ENCODE measurements around the gene ODAD3.
"Not testable (repeated sequence)": the region's sequence is repeated elsewhere in the genome, so short reads cannot be mapped to it uniquely, and the experiment has no call there.

ODAD3 gene

DNA sequence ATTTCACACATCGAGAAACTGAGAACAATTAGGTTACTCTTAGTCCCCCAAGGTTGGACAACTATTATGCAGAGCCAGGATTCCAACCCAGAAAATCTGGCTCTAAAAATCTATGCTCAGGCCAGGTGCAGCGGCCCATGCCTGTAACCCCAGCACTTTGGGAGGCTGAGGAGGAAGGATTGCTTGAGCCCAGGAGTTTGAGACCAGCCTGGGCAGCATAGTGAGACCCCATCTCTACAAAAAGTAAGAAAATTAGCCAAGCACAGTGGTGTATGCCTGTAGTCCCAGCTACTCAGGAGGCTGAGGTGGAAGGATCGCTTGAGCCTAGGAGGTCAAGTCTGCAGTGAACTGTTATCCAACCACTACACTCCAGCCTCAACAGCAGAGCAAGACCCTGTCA lies 1.4 kb downstream of the ODAD3 start:
- H3K4me1 Mint-ChIP-seq (ENCODE audit: low read depth), result peaks cover 23% of the 10 kb centered on the region
- H3K9me3 Mint-ChIP-seq, H3K27ac Mint-ChIP-seq, H3K4me3 Mint-ChIP-seq, DNase-seq, H3K27me3 Mint-ChIP-seq: not testable (repeated sequence)
- peaks cover 32% of the 10 kb centered on the region for H3K36me3 Mint-ChIP-seq (ENCODE audit: low read depth)

DNA sequence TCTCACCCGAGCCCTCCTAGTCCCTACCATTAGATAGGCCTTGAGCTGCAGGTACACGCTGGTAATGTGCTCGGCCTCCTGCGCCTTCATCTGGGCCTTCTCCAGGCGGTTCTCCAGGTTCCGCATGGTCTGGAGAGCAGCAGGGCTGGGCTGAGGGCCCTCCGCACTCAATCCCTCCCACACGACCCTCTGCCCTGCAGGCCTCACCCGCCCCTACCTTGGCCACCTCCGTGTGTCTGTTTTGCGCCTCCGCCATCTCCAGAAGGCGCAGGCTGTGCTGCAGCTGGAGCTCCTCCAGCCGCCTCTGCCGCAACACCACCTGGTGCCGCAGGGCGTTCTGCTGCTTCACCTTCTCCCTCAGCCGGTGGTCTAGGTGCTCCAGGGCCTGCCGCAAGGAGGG lies 8.3 kb downstream of the ODAD3 start:
- Mint-ChIP-seq H3K9me3 (no peaks in the 10 kb centered on the region), H3K4me3 (no peak overlapping the region), H3K36me3 (ENCODE audit: low read depth) (no peaks in the 10 kb centered on the region), H3K4me1 (ENCODE audit: low read depth) (peaks cover 24% of the 10 kb centered on the region), H3K27me3 (peaks cover 27% of the 10 kb centered on the region), H3K27ac (no peak overlapping the region)
- no peak for DNase-seq

DNA sequence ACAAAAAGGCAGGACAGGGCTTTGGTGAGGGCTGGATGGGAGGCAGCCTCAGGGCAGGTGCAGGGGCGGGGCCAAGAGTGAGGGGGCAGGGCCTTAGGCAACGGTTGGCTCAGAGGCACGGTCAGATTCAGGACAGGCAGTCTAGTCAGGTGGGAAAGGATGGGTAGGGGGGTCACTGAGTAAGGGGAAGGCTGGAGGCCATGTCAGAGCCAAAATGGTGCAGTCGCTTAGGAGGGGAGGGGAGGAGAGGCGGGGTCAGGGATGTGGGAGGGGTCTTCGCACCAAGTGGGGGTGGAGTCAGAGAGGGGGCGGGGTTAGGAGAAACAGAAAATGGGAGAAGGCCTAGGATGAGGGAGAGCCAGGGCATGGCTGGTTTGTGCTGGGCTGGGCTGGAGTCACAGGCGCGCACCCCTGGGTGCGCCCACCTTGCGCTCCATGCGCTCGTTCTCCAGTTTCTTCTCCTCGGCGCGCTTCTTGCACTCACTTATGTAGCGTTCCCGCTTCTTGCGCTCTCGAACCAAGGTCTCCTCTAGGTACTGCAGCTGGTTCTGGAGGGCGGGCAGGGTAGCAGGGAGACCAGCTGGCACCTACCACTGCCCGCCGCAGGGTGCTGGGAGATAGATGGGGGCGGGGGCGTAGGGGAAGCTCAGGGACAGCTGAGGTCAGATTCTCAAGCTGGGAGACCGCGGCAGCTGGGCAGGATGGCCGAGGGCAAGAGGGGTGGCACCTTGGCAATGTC lies 9.0 kb downstream of the ODAD3 start:
- Mint-ChIP-seq H3K36me3 (ENCODE audit: low read depth) (no peaks in the 10 kb centered on the region), H3K27ac (no peak overlapping the region), H3K4me3 (no peak overlapping the region), H3K27me3 (peaks cover 35% of the 10 kb centered on the region), H3K4me1 (ENCODE audit: low read depth) (peaks cover 32% of the 10 kb centered on the region), H3K9me3 (no peaks in the 10 kb centered on the region)
- DNase-seq, result no peak

DNA sequence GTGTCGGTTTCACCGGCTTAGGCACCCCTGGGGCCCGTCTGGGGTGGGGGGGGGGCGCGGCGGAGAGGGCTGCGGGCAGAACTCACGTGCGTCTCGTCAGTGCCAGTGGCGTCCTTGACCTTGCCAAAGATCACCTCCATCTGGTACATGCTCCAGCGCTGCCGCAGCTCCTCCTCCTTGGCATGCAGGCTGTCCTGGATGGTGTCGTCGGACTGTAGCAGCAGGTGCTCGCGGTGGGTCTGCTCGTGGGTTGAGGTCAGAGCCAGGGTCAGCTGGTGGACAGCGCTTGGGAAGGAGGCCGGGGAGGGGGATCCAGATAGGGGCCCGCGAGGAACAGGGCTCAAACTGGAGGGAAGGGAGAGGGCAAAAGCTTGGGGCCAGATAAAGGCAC lies 11.1 kb downstream of the ODAD3 start:
- Mint-ChIP-seq H3K9me3 (no peaks in the 10 kb centered on the region), H3K4me3 (no peak overlapping the region), H3K27me3 (peaks cover 53% of the 10 kb centered on the region), H3K4me1 (ENCODE audit: low read depth) (peaks cover 41% of the 10 kb centered on the region), H3K27ac (no peak overlapping the region), H3K36me3 (ENCODE audit: low read depth) (no peaks in the 10 kb centered on the region)
- no peak for DNase-seq

DNA sequence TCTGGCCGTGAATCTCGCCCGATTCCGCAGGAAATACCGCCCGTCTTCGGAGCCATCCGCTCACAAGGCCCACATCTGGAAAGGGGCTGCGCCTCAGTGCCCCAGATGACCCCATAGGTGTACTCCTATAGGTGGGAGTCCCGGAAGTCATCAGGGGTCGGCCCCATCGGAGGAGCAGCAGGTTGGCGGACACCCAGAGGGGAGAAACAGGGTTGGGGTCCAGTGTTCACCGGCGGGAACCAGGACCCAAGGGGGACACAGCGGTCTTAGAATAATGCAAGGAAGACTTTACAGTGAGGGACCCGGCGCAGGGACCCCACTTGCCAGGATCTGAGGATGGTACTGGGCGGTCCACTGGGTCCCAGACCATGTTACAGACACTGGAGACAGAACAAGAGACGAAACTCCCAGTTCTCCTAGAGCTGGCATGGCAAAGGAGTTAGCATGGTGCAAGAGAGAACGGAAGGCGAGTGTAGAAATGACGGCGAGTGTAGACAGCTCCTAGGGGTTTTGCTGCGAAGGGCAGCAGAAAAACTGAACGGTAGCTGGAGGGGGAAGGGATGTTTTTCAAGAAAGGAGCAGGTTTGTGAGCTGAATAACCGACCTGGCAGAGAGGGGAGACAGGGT lies 11.6 kb downstream of the ODAD3 start:
- Mint-ChIP-seq H3K4me3 (no peak overlapping the region), H3K36me3 (ENCODE audit: low read depth) (no peaks in the 10 kb centered on the region), H3K27me3 (peaks cover 57% of the 10 kb centered on the region), H3K4me1 (ENCODE audit: low read depth) (peaks cover 44% of the 10 kb centered on the region), H3K27ac (no peak overlapping the region), H3K9me3 (no peaks in the 10 kb centered on the region)
- no peak for DNase-seq

DNA sequence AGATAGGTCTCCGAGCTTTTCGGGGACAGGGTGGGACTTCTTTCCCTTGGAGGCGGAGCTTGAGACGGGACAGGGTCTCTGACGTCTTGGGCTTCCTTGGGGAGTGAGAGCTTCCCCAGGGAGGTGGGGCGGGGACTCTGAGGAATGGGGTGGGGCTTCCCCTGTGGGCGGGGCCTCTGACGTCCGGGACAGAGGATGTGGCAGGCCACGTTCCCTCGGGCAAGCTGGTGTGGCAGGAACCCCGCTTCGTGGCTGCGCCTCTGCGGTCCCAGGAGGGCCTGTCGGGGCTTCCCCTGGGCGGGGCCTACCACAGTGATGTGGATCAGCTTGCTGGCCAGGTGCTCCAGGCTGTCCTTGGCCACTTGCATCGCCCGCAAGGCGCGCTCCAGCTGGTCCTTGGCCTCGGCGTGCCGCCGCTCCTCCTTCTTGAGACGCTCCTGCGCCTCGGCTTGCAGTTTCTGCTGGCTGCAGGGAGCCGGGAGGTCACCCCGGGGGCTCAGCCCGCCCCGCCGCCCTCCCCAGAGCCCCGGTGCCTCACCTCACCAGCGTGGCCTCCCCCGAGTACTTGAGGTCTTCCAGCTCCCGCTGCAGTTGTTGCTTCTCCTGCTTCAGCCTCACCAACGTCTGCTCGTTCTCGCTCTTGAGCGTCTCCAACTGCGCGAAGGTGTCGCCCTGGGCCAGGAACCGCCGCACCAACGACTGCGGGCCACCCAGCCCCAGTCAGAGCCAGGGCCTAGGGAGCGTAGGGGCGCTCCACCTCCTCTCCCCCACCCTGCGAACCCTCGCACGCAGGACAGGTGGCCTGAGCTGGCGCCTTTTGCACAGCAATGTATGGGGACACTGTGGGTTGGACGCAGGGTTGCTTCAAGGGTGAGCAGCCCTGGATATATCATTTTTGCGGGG lies 12.5 kb downstream of the ODAD3 start:
- DNase-seq, result peak; percentile 78

DNA sequence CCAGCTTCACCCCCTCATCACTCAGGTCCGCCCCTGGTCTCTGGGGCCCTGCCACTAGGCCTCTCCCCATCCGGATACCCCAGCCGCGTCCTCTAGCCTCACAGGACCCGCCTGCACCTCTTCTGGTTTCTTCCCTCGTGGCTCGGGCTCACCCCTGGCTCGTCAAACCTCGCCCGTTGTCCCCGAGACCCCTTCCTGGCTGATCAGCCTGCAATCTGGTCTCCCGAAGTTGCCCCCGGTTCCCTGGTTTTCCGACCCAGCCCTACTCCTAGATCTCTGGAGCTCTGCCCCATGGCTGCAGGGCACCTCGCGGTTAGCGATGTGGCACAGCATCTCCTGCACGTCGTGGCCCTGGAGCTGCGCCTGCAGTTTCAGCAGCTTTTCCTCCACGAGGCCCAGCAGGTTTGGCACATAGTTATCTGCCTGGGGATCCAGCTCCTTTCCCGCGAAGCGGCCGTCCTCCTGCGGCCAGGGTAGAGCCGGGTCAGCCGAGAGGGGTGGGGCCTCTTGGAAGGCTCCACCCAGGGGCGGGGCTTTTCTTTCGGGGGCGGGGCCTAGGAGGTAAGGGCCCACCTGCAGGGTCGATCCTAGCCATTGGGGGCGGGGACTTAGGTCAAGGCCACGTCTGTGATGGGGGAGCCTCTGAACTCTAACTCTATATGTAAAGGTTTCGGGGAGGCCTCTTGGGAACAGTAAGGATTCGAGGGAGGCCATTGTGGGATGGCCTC lies 13.4 kb downstream of the ODAD3 start:
- Mint-ChIP-seq H3K4me3 (peak overlapping the region; percentile 54), H3K27ac (no peak overlapping the region), H3K9me3 (no peaks in the 10 kb centered on the region), H3K27me3 (peaks cover 70% of the 10 kb centered on the region), H3K36me3 (ENCODE audit: low read depth) (no peaks in the 10 kb centered on the region), H3K4me1 (ENCODE audit: low read depth) (peaks cover 44% of the 10 kb centered on the region)
- peak; percentile 68 for DNase-seq

More for the DNA sequence above, 12.5 kb downstream of the ODAD3 start:
- peak overlapping the region; percentile 54 for H3K4me3 Mint-ChIP-seq
- no peaks in the 10 kb centered on the region for H3K36me3 Mint-ChIP-seq (ENCODE audit: low read depth)
- peaks cover 64% of the 10 kb centered on the region for H3K27me3 Mint-ChIP-seq
- H3K4me1 Mint-ChIP-seq (ENCODE audit: low read depth), result peaks cover 44% of the 10 kb centered on the region
- H3K9me3 Mint-ChIP-seq, result no peaks in the 10 kb centered on the region
- H3K27ac Mint-ChIP-seq, result no peak overlapping the region

DNA sequence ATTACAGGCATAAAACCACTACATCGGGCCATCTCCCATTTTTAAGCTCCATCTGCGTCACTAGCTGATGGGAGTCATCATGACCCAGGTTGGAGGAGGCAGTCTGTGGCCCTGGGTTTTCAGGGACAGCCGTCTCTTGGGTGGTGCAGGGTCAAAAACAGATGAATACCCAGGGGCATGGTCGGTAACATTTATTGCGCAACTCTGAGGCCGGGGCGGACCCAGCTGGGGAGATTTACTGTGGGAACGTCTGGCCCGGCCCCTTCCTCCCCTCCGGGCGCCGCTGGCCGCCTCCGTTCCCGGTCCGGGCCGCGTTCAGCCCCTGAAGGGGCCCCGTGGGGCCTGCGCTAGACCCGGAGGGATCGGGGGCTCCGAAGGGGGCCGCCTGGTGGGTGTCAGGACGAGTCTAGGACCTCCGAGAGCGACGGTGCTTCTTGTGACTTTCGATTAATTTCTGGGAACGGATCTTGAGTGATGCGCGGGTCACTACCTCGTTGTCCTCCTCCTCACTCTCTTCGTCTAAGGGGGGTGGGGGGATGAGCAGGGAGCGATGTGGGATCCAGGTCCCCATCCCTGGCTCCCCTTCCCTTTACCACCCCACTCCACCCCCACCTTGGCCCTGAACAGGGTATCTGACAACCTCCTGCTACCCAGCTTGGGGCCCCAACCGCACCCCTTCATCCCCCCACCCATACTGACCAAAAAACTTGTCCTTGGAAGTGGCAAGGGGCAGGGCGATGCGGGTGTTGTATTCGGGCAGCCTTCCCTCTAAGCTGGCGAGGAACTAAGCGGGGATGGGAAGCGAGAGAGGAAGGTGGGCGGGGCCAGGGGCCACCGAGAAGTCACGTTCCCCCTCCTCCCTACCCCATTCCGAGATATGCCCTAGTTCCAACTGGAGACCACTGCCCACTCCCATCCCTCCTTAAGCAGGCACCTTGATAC lies 14.2 kb downstream of the ODAD3 start:
- H3K9me3 Mint-ChIP-seq, result no peaks in the 10 kb centered on the region
- no peak overlapping the region for H3K27ac Mint-ChIP-seq
- peak; percentile 38 for DNase-seq
- peaks cover 74% of the 10 kb centered on the region for H3K27me3 Mint-ChIP-seq
- peak overlapping the region; percentile 30 for H3K4me3 Mint-ChIP-seq
- H3K4me1 Mint-ChIP-seq (ENCODE audit: low read depth), result peaks cover 44% of the 10 kb centered on the region
- no peaks in the 10 kb centered on the region for H3K36me3 Mint-ChIP-seq (ENCODE audit: low read depth)

DNA sequence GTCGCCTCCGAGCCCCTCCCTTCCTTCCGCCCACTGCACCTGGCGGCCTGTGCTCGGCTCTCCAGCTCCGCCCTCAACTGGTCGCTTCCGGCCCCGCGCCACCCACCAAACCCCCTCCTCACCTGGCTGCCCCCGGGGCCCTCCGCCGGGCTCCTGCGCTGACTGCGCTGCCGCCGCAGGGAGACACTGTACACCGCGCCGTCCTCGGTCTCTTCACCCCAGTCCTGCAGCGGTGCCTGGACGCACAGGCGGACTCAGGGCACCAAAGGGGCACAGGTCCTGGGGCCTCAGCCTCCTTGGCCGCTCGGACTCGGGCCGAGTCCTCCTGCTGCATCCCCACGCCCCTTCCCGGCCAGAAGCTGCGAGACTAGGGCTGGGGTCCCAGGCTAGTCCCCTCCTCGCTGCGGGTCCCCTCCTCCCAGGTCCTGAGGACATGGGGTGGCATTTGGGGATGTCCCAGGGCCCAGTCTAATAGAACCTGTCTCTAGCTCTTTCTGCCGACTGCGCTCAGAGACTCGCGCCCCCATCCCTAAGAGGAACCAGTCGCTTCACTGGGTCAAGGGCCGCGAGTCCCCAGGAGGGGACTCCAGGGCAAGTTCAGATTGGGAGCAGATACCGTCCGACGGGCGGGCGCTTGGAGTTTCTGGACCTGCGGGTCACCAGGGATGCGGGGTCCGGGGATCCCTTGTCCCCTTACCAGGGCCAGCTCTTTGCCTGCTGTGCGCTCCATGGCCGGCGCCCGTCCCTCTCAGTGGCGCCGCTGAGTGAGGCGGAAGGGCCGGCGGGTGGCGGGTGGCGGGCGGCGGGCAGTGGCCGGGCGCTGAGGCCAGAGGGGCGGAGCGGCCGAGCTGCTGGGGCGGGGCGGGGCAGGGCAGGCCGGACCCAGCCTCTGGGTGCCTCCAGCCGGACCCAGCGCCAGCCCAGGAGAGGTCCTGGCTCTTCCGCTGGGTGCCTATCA lies 16.1 kb downstream of the ODAD3 start, which contains the start of gene RGL3:
RGL3 (minus strand) TSS at position 766 of the 958 bp plus-strand sequence; CDS start at position 730, 36 bp downstream.
- Mint-ChIP-seq H3K27ac (no peak within 1 kb of the TSS), H3K9me3 (no peaks in the 10 kb centered on the region), H3K36me3 (ENCODE audit: low read depth) (no peaks in the 10 kb centered on the region), H3K27me3 (peaks cover 69% of the 10 kb centered on the region), H3K4me1 (ENCODE audit: low read depth) (peaks cover 41% of the 10 kb centered on the region), H3K4me3 (no peak within 1 kb of the TSS)
- DNase-seq, result no peak

DNA sequence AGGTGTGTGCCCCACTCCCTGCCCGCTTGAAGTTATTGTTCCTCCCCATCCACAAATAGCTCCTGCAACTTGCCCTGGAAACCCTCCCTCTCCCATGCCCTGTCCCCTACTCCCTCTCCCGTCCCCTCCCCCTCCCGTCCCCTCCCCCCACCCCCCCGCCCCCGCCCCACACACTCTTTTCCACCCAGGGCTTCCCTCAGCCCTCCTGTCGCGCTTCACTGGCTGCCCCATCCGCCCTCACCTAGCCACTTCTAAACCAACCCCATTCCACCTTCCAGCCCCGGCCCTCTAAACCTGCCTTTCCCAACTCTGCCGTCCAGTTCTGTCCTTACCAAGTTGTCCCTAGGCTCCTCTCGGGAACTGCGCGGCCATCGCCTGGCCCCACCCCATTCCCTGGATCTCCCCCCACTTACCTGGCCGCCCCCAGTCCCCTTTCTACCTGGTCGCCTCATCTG lies 16.8 kb downstream of the ODAD3 start:
- H3K4me1 Mint-ChIP-seq (ENCODE audit: low read depth), result peaks cover 34% of the 10 kb centered on the region
- no peak overlapping the region for H3K4me3 Mint-ChIP-seq
- no peak overlapping the region for H3K27ac Mint-ChIP-seq

DNA sequence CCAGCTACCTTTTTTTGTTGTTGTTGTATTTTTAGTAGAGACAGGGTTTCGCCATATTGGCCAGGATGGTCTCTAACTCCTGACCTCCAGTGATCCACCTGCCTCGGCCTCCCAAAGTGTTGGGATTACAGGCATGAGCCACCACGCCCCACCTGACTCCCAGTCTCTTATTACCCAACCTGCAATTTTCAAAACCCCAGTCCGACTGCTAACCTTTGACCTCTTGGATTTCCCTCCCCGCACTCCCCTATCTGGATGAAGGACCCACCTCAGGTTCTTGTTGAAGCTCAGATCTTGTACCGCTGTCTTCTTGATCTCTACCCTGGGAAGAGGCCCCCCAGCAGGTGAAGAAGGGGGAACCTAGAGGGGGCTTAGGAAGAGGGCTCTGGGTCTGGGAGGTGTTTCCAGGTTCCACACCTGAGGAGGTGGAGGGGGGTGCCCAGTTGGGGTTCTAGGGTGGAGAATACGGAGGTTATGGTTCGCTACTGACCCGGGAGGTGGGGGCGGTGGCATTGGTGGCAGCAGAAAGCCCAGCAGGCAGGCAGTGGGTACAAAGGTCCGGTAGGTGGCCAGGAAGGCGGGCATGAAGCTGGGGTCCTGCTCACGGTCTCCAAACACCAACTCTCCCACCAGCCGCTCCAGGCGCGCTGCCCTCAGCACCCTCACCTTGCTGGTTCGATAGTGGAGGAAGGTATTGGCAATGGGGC lies 18.4 kb downstream of the ODAD3 start:
- H3K4me1 Mint-ChIP-seq (ENCODE audit: low read depth), result peaks cover 18% of the 10 kb centered on the region
- H3K4me3 Mint-ChIP-seq, result no peak overlapping the region
- no peak for DNase-seq
- peaks cover 52% of the 10 kb centered on the region for H3K27me3 Mint-ChIP-seq
- H3K36me3 Mint-ChIP-seq (ENCODE audit: low read depth), result no peaks in the 10 kb centered on the region
- H3K9me3 Mint-ChIP-seq, result no peaks in the 10 kb centered on the region
- no peak overlapping the region for H3K27ac Mint-ChIP-seq

More for the DNA sequence above, 16.8 kb downstream of the ODAD3 start:
- DNase-seq, result no peak
- no peaks in the 10 kb centered on the region for H3K9me3 Mint-ChIP-seq
- no peaks in the 10 kb centered on the region for H3K36me3 Mint-ChIP-seq (ENCODE audit: low read depth)
- peaks cover 62% of the 10 kb centered on the region for H3K27me3 Mint-ChIP-seq

DNA sequence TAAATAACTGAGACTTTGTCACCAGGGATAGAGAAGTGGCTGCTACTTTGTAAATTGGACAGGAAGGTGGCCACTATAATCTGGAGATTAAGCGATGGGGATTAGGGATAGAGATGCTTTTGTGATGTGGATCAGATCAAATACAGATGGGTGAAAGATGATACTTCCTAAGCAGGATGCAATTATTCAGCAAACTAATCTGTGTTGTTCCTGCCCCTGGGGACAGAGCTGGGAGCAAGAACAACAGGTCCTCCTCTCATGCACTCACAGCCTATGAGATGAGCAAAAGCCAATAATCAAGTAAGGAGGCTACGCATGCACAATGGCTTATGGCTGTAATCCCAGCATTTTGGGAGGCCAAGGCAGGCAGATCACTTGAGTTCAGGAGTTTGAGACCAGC lies 20.4 kb downstream of the ODAD3 start:
- peaks cover 6% of the 10 kb centered on the region for H3K4me1 Mint-ChIP-seq (ENCODE audit: low read depth)
- H3K27me3 Mint-ChIP-seq, result peaks cover 38% of the 10 kb centered on the region
- DNase-seq, result no peak
- no peak overlapping the region for H3K4me3 Mint-ChIP-seq
- H3K36me3 Mint-ChIP-seq (ENCODE audit: low read depth), result no peaks in the 10 kb centered on the region
- no peak overlapping the region for H3K27ac Mint-ChIP-seq
- H3K9me3 Mint-ChIP-seq, result no peaks in the 10 kb centered on the region
